Right lobe of liver (tissue), 4 donors: ENCODE results near the gene NEDD9.

Source experiments
- CTCF ChIP-seq, 4 donors: fragments of 200-600 bp in 3 of 4; fragments of 450-650 bp in 1 of 4; IDR thresholded peaks; one replicate each; pipeline versions ENCODE4 v1.5.1 to v1.8.0; 2016 to 2022; ENCODE audit warnings: antibody characterized with exemption in 4 of 4, mild to moderate bottlenecking in 2 of 4
- POLR2A ChIP-seq: fragments of 450-650 bp; IDR thresholded peaks from one replicate; pipeline ENCODE4 v1.6.1; 2017; ENCODE audit warnings: antibody characterized with exemption, mild to moderate bottlenecking
- donor health status: DM: no; HTN: no; CAD: no.
- donor health status: DM: no; HTN: no; CAD: no.
- donor health status: DM: no; HTN: yes; CAD: no.

GRCh38 chr6:11266926-11267325 is 34.5 kb upstream of the NEDD9 start:
- no peak for TF ChIP-seq CTCF (IDR thresholded peaks at IDR 0.05)
- TF ChIP-seq POLR2A = no peak
